IMR-90 (cell line): Measurements from ENCODE around the gene ARFGAP3. TPM values are rescaled to one million over a fixed set of nuclear protein-coding genes. Genes with fewer than 3 reads are reported as not detected.

ENCODE experiments used
- ATAC-seq: fragments of 200-7000 bp; cut with Tn5 transposase; 2 replicates; pipeline ENCODE4 v1.9.1; 2020; ENCODE audit warnings: low read depth, mild to moderate bottlenecking, moderate library complexity
- BruUV-seq: library from RNA; stranded (reverse); fragments of 400-500 nt; replicated peaks from 2 replicates; lab custom pipeline; 2021; lab: Mats Ljungman, UMichigan
- CTCF ChIA-PET: fragments of 300-600 bp; formaldehyde crosslinking; extraction: SDS; loops from one replicate; lab custom pipeline; 2021; ENCODE audit warnings: antibody characterized with exemption; lab: Yijun Ruan, JAX
- POLR2A ChIA-PET: fragments of 300-600 bp; sonication (Branson Sonifier 250); formaldehyde crosslinking; loops from one replicate; lab custom pipeline; 2022; ENCODE audit warnings: antibody characterized with exemption; ENCODE audit not compliant: unreplicated experiment; lab: Charles Lee
- DNase-seq: peaks from one replicate; pipeline ENCODE4 v3.0.0; 2013
- H2AFZ ChIP-seq: replicated peaks from 2 replicates; pipeline ENCODE3; 2013; ENCODE audit warnings: low read length, mild to moderate bottlenecking; ENCODE audit not compliant: poor library complexity
- H2AK5ac ChIP-seq: 2 replicates; pipeline ENCODE4 v1.6.1; 2013; ENCODE audit warnings: low read depth, low read length, inconsistent platforms
- H2AK9ac ChIP-seq: replicated peaks from 2 replicates; pipeline ENCODE3; 2013; ENCODE audit warnings: mild to moderate bottlenecking, low read depth, low read length, moderate library complexity; ENCODE audit not compliant: poor library complexity
- H2BK120ac ChIP-seq: 2 replicates; pipeline ENCODE4 v1.6.1; 2013; ENCODE audit warnings: low read depth, low read length, inconsistent platforms
- H2BK15ac ChIP-seq: 3 replicates; pipeline ENCODE4 v1.6.1; 2013; ENCODE audit warnings: low read depth, low read length, inconsistent platforms
- H2BK20ac ChIP-seq: 2 replicates; pipeline ENCODE4 v1.6.1; 2013; ENCODE audit warnings: low read depth, mild to moderate bottlenecking, inconsistent platforms, low read length, moderate library complexity
- H2BK5ac ChIP-seq: 2 replicates; pipeline ENCODE4 v1.6.1; 2013; ENCODE audit warnings: mild to moderate bottlenecking, low read depth, low read length, inconsistent platforms; ENCODE audit not compliant: poor library complexity, severe bottlenecking
- H3K14ac ChIP-seq: replicated peaks from 2 replicates; pipeline ENCODE4 v1.6.1; 2013; ENCODE audit warnings: low read depth, low read length, inconsistent platforms
- H3K18ac ChIP-seq: 2 replicates; pipeline ENCODE4 v1.6.1; 2013; ENCODE audit warnings: low read depth, low read length, control low read depth
- H3K23ac ChIP-seq: 2 replicates; pipeline ENCODE4 v1.6.1; 2013; ENCODE audit warnings: low read depth, low read length, inconsistent platforms
- H3K27ac ChIP-seq: 2 replicates; pipeline ENCODE4 v1.5.1; 2013; ENCODE audit warnings: mild to moderate bottlenecking, control low read depth, low read length; ENCODE audit not compliant: insufficient read depth
- H3K27me3 ChIP-seq: 2 replicates; pipeline ENCODE4 v1.6.1; 2013; ENCODE audit warnings: low read length; ENCODE audit not compliant: control insufficient read depth, insufficient read depth
- H3K36me3 ChIP-seq: 2 replicates; pipeline ENCODE4 v1.6.1; 2013; ENCODE audit warnings: low read length, mixed read lengths; ENCODE audit not compliant: control insufficient read depth, insufficient read depth
- H3K4ac ChIP-seq: 2 replicates; pipeline ENCODE4 v1.6.1; 2013; ENCODE audit warnings: low read depth, low read length, inconsistent platforms
- H3K4me1 ChIP-seq: 2 replicates; pipeline ENCODE4 v1.6.1; 2013; ENCODE audit warnings: low read length, mixed read lengths; ENCODE audit not compliant: control insufficient read depth, insufficient read depth
- H3K4me2 ChIP-seq: 2 replicates; pipeline ENCODE4 v1.6.1; 2013; ENCODE audit warnings: low read depth, mild to moderate bottlenecking, control low read depth, low read length, moderate library complexity
- H3K4me3 ChIP-seq: 2 replicates; pipeline ENCODE4 v1.5.1; 2013; ENCODE audit warnings: low read depth, mild to moderate bottlenecking, control low read depth, low read length, moderate library complexity; ENCODE audit not compliant: insufficient read depth
- H3K56ac ChIP-seq: 2 replicates; pipeline ENCODE4 v1.6.1; 2013; ENCODE audit warnings: low read length, inconsistent platforms; ENCODE audit not compliant: insufficient read depth; ENCODE audit errors: extremely low read depth
- H3K79me1 ChIP-seq, 2 experiments: 2 replicates each; pipeline ENCODE4 v1.6.1; 2013; ENCODE audit warnings: low read length in 2 of 2, inconsistent platforms in 1 of 2, low read depth in 1 of 2
- H3K9ac ChIP-seq: 2 replicates; pipeline ENCODE4 v1.6.1; 2013; ENCODE audit warnings: low read depth, low read length, control low read depth
- H3K9me1 ChIP-seq: 2 replicates; pipeline ENCODE4 v1.6.1; 2013; ENCODE audit warnings: low read length, inconsistent platforms; ENCODE audit not compliant: insufficient read depth
- H3K9me3 ChIP-seq: 2 replicates; pipeline ENCODE4 v1.6.1; 2013; ENCODE audit warnings: low read length; ENCODE audit not compliant: control insufficient read depth, insufficient read depth
- H4K20me1 ChIP-seq: 2 replicates; pipeline ENCODE4 v1.6.1; 2013; ENCODE audit warnings: low read length, inconsistent platforms; ENCODE audit not compliant: insufficient read depth
- H4K5ac ChIP-seq: 2 replicates; pipeline ENCODE4 v1.6.1; 2013; ENCODE audit warnings: mild to moderate bottlenecking, low read depth, low read length, control low read depth
- H4K8ac ChIP-seq, 2 experiments: 2 replicates each; pipeline ENCODE4 v1.6.1; 2013; ENCODE audit warnings: low read depth in 2 of 2, low read length in 2 of 2, control low read depth in 1 of 2, inconsistent platforms in 1 of 2
- H4K91ac ChIP-seq: 2 replicates; pipeline ENCODE4 v1.6.1; 2013; ENCODE audit warnings: low read depth, low read length, inconsistent platforms; ENCODE audit not compliant: insufficient read depth
- BHLHE40 ChIP-seq: fragments of 150-350 bp; IDR thresholded peaks from 2 replicates; pipeline ENCODE4 v1.6.1; 2016; ENCODE audit warnings: mild to moderate bottlenecking, low read depth, low read length
- CEBPB ChIP-seq: IDR thresholded peaks from 2 replicates; pipeline ENCODE4 v1.6.1; 2012; ENCODE audit warnings: low read depth, low read length, improper control_type of control experiment
- CHD1 ChIP-seq: IDR thresholded peaks from 2 replicates; pipeline ENCODE4 v1.6.1; 2012; ENCODE audit warnings: low read depth, low read length, improper control_type of control experiment
- CTCF ChIP-seq: conservative IDR thresholded peaks from 2 replicates; pipeline ENCODE4 v1.5.1; 2012; ENCODE audit warnings: mild to moderate bottlenecking, low read depth, low read length, improper control_type of control experiment
- ELK1 ChIP-seq: fragments of 150-350 bp; IDR thresholded peaks from 2 replicates; pipeline ENCODE4 v1.6.1; 2016; ENCODE audit warnings: low read depth, mild to moderate bottlenecking, low read length, moderate library complexity, borderline replicate concordance
- FOS ChIP-seq: fragments of 150-350 bp; IDR thresholded peaks from 2 replicates; pipeline ENCODE4 v1.6.1; 2016; ENCODE audit warnings: low read depth, low read length
- MAFK ChIP-seq: IDR thresholded peaks from 2 replicates; pipeline ENCODE4 v1.6.1; 2012; ENCODE audit warnings: low read depth, low read length, improper control_type of control experiment
- MAZ ChIP-seq: IDR thresholded peaks from 2 replicates; pipeline ENCODE4 v1.6.1; 2012; ENCODE audit warnings: low read depth, mild to moderate bottlenecking, low read length, improper control_type of control experiment, moderate library complexity, borderline replicate concordance
- MXI1 ChIP-seq: IDR thresholded peaks from 2 replicates; pipeline ENCODE4 v1.6.1; 2012; ENCODE audit warnings: low read depth, mild to moderate bottlenecking, low read length, moderate library complexity, borderline replicate concordance
- NFE2L2 ChIP-seq: fragments of 150-350 bp; IDR thresholded peaks from 2 replicates; pipeline ENCODE4 v1.6.1; 2016; ENCODE audit warnings: low read depth, mild to moderate bottlenecking, low read length
- POLR2A ChIP-seq: IDR thresholded peaks from 2 replicates; pipeline ENCODE4 v1.6.1; 2012; ENCODE audit warnings: mild to moderate bottlenecking, low read depth, low read length
- RAD21 ChIP-seq: IDR thresholded peaks from 2 replicates; pipeline ENCODE4 v1.6.1; 2012; ENCODE audit warnings: low read length, improper control_type of control experiment
- RCOR1 ChIP-seq: IDR thresholded peaks from 2 replicates; pipeline ENCODE4 v1.6.1; 2012; ENCODE audit warnings: mild to moderate bottlenecking, low read length, improper control_type of control experiment; ENCODE audit not compliant: insufficient replicate concordance
- RFX5 ChIP-seq: IDR thresholded peaks from 2 replicates; pipeline ENCODE4 v1.8.0; 2012; ENCODE audit warnings: low read depth, mild to moderate bottlenecking, low read length, moderate library complexity
- SMC3 ChIP-seq: fragments of 150-350 bp; IDR thresholded peaks from 2 replicates; pipeline ENCODE4 v1.6.1; 2016; ENCODE audit warnings: low read depth, mild to moderate bottlenecking, antibody characterized with exemption, low read length, moderate library complexity
- USF2 ChIP-seq: fragments of 150-350 bp; IDR thresholded peaks from 2 replicates; pipeline ENCODE4 v1.6.1; 2017; ENCODE audit warnings: mild to moderate bottlenecking, antibody characterized with exemption, low read length, low read depth
- WGBS, 2 experiments: methylation state at CpG; one replicate each; pipeline versions ENCODE4 v1.1.5 to v1.1.7; 2013; ENCODE audit warnings: missing lambda C conversion rate in 2 of 2; ENCODE audit not compliant: insufficient read length in 1 of 2; ENCODE audit errors: extremely low coverage in 2 of 2; 5-methylcytosine and 5-hydroxymethylcytosine counted together
- dilution Hi-C: fragments of 300-500 bp; cut with HindIII; formaldehyde crosslinking; loops from one replicate; pipeline ENCODE4 v1.14.3; 2018; ENCODE audit warnings: low sequenced_read_pairs; ENCODE audit not compliant: unreplicated experiment
- in situ Hi-C: fragments of 300-500 bp; cut with MboI; formaldehyde crosslinking; loops from 3 replicates; pipeline ENCODE4 v1.14.3; 2019; ENCODE audit warnings: low sequenced_read_pairs, inconsistent platforms, mixed read lengths
- intact Hi-C: fragments of 100-400 bp; cut with micrococcal nuclease; formaldehyde crosslinking; loops from 2 replicates; pipeline ENCODE4 v1.10.0; 2022
- polyA plus RNA-seq, 3 experiments: library from polyadenylated mRNA; depleted of rRNA; stranded (reverse); fragments of >200 nt; gene quantifications; 2 replicates each; pipeline ENCODE4 v1.2.3, GENCODE V29; 2012; ENCODE audit warnings: low replicate concordance in 1 of 3
- total RNA-seq: library from RNA; depleted of rRNA; stranded (reverse); fragments of >200 nt; gene quantifications from 2 replicates; pipeline ENCODE4 v1.2.3, GENCODE V29; 2012

Gene ARFGAP3
- total and polyA plus RNA-seq, 2 of the 4 experiments (the other 2 are of a cell fraction) = 50.0 to 70.1 TPM

- H3K4me2 ChIP-seq = no peak overlapping the region
- no peak overlapping the region for H2BK20ac ChIP-seq
- no peak overlapping the region for H4K91ac ChIP-seq
- WGBS, 2 experiments = 100% methylated on average over 2 of the region's 8 CpGs; no CpG with 5 or more reads in 1 of the 2 experiments
- no peak overlapping the region for H2BK15ac ChIP-seq
- no peak overlapping the region for H2AFZ ChIP-seq
- no peak overlapping the region for H3K56ac ChIP-seq
- H3K27me3 ChIP-seq = no peaks in the 10 kb centered on the region
- no peak overlapping the region for H2AK5ac ChIP-seq
- H3K18ac ChIP-seq = no peak overlapping the region
- DNase-seq (no peak), ATAC-seq (no peak)
- H4K5ac ChIP-seq = no peak overlapping the region
- ChIA-PET CTCF (no interaction called here), POLR2A (no interaction called here)
- peaks cover 7% of the 10 kb centered on the region; the same call in 1 of the 2 replicates for H4K20me1 ChIP-seq
- no peak overlapping the region for H3K23ac ChIP-seq
- peaks cover 9 to 22% of the 10 kb centered on the region in 2 experiments for H3K79me1 ChIP-seq
- no peak overlapping the region for H3K4me3 ChIP-seq
- in situ Hi-C loops (no loop called here), intact Hi-C loops (no loop called here), dilution Hi-C loops (no loop called here)
- BruUV-seq = no TSS peak
- no peak overlapping the region for H3K9ac ChIP-seq
- TF ChIP-seq RFX5 (no peak), MAZ (no peak), RAD21 (no peak), ELK1 (no peak), CHD1 (no peak), MAFK (no peak), USF2 (no peak), RCOR1 (no peak), SMC3 (no peak), CTCF (no peak), BHLHE40 (no peak), POLR2A (no peak), CEBPB (no peak), MXI1 (no peak), NFE2L2 (no peak), FOS (no peak)
- no peak overlapping the region for H2BK120ac ChIP-seq
- no peak overlapping the region for H4K8ac ChIP-seq
- H3K9me3 ChIP-seq = no peaks in the 10 kb centered on the region
- H3K4ac ChIP-seq = no peak overlapping the region
- peaks cover 80% of the 10 kb centered on the region for H3K36me3 ChIP-seq
- H2BK5ac ChIP-seq = no peak overlapping the region
- H2AK9ac ChIP-seq = peak overlapping the region; percentile 68
- H3K4me1 ChIP-seq = no peaks in the 10 kb centered on the region
- no peak overlapping the region for H3K14ac ChIP-seq
- H3K9me1 ChIP-seq = no peaks in the 10 kb centered on the region; the same call in 1 of the 2 replicates
- no peak overlapping the region for H3K27ac ChIP-seq
These were observed 23.7 kb upstream of the ARFGAP3 start for GRCh38 chr22:42880815-42881214.
